HG02798 (cell line): ENCODE results near the gene NPRL2.

Experiments
- ATAC-seq: cut with Tn5 transposase; IDR thresholded peaks from one replicate; pipeline ENCODE4 v1.9.1; 2021; ENCODE audit warnings: mild to moderate bottlenecking; ENCODE audit not compliant: unreplicated experiment, poor library complexity

Gene NPRL2

DNA sequence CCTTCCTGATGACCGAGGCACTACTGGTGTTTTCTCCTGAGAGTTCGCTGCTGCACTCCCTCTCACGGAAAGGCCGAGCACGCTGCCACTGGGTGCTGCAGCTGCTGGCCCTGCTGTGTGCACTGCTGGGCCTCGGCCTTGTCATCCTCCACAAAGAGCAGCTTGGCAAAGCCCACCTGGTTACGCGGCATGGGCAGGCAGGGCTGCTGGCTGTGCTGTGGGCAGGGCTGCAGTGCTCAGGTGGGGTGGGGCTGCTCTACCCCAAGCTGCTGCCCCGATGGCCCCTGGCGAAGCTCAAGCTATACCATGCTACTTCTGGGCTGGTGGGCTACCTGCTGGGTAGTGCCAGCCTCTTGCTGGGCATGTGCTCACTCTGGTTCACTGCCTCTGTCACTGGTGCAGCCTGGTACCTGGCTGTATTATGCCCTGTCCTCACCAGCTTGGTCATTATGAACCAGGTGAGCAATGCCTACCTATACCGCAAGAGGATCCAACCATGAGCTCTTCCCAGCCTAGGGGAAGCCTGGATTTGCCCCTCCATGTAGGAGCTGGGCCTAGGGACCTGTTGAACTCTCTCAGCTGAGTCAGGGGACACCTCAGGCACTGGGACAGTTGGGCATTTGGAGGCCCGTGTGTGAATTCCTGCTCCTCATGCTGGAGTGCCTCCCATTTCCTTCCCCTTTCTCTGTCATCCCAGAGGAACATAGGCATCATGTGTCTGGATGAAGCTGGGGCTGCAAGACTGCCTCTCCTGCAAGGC, 2.9 kb upstream of the NPRL2 start:
- ATAC-seq, result no peak

GRCh38 chr3:50352781-50353180, 2.2 kb upstream of the NPRL2 start:
- ATAC-seq, result no peak

DNA sequence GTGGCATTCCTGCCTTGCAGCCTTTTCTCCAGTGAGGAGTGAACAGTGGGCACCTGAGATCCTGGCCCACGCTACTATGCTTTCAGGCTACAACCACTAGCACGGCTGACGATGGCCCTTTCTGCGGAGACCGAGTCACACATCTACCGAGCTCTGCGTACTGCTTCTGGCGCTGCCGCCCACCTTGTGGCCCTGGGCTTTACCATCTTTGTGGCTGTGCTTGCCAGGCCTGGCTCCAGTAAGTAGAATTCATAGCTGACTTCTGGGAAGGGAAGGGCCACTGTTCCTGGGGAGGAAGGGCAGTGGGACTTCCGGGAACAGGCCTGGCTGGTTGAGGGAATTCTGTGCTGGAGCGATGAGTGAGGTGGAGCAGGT, 735 bp upstream of the NPRL2 start:
- no peak for ATAC-seq

- no peak for ATAC-seq
Measured at GRCh38 chr3:50350213-50350526, 405 bp downstream of the NPRL2 start.

GRCh38 chr3:50347187-50347813, 3.3 kb downstream of the NPRL2 start:
- no peak for ATAC-seq

DNA sequence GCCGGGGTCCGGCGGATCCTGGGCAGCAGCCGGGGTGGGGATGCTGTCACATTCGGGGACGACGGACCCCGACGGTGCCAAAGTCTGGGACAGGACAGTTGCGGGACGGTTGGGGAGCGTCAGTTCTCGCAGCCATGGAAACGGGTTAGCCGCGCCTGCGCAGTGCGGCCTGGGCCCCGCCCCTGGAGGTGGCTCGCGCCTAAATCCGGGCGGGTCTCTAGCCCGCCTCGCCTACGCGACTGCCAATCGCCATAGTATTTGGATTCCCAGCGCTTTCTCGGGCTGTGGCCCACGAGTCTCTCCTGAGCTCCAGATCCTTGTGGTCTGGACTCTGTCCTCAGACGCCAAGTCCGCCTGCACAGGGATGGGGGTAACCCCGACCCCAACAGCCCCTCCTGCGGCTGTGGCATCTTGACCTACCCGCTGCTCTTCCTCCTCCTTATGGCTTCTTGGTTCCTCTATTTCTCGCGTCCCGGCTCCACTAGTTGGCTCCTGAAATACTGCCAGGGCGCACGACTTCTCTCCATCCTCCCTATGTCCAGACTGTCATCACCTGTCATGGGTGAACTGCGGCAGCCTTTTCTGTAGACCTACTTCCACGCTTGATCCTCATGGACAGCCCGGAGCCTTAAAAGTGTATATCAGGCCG, 4.9 kb downstream of the NPRL2 start, which contains the start of gene ZMYND10:
TSS of gene ZMYND10 (minus strand) at position 147 of the 649 bp plus-strand sequence. CDS start 153 bp downstream, outside the sequence.
- no peak for ATAC-seq

DNA sequence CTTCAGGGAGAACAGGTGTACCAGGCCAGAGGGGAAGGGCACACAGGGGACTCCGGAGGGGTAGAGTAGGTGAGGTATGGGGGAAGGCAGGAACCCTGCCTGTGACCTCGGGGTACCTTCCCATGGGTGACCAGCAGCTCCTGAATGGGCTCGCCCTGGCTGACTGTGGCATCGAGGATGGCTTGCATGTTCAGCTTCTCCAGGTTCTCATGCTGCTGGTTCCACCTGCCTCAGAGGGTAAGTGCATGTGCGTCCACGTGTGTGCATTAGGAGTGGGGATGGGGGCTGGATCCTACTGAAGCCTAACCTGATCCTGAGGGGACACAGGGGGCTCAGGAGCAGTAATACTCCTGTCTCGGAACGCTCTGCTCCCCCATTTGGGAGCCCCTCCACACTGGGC, 5.6 kb downstream of the NPRL2 start:
- no peak for ATAC-seq

GRCh38 chr3:50342813-50343633, 7.6 kb downstream of the NPRL2 start:
- ATAC-seq, result no peak

DNA sequence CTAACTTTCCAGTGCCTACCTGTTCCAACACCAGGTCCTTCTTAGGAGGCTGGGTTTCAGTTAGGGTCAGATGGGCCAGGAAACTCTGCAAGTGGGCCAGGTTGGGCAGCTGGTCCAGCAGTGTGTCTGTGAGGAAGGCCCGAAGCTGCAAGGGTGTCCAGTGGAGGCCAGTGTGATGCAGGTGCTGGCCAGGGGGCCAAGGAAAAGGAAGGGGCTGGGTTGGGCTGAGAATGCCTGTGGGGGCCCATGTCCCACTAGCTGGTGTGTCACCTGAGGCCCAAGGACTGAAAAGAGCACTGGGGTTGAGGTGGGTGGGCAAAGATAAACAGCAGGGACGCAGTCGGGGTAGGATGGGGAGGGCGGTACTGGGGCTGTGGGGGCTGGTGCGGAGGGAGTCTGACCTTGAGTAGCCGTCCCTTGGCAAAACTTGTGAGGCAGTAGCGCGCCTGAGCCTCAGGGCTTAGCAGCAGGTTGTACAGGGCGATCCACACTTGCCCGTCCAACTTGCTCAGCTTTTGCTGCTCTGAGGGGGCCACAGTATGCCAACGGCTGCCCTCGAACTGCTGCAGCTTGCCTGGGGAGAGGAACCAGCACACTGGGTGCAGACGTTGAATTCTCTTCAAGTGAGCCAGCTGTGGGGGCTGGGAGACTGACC, 8.5 kb downstream of the NPRL2 start:
- no peak for ATAC-seq

GRCh38 chr3:50341537-50341936, 9.0 kb downstream of the NPRL2 start:
- no peak for ATAC-seq

- no peak for ATAC-seq
Measured at GRCh38 chr3:50340448-50341329, 9.9 kb downstream of the NPRL2 start, which contains the start of gene RASSF1. RASSF1 (minus strand) TSS chr3:50340836; CDS start chr3:50340805, 31 bp downstream.

- no peak for ATAC-seq
Measured at GRCh38 chr3:50340147-50340447, 10.5 kb downstream of the NPRL2 start.

- no peak for ATAC-seq
Measured at GRCh38 chr3:50339485-50340146, 11.0 kb downstream of the NPRL2 start.

- ATAC-seq, result no peak
Measured at GRCh38 chr3:50338965-50339364, 11.6 kb downstream of the NPRL2 start.

GRCh38 chr3:50337175-50337861, 13.3 kb downstream of the NPRL2 start:
- peak; percentile 87 for ATAC-seq

- ATAC-seq, result peak; percentile 39
Measured at GRCh38 chr3:50336452-50337174, 14.0 kb downstream of the NPRL2 start.

GRCh38 chr3:50334339-50335075, 16.1 kb downstream of the NPRL2 start:
- no peak for ATAC-seq
